ENCODE results near the gene PSG6. TPM values are rescaled to one million over a fixed set of nuclear protein-coding genes. Genes with fewer than 3 reads are reported as not detected.
A peak's percentile ranks its signal among the peaks of the same experiment; 100 is the strongest.
"Not testable (repeated sequence)": the region's sequence is repeated elsewhere in the genome, so short reads cannot be mapped to it uniquely, and the experiment has no call there.

PSG6 gene
- not detected for polyA plus RNA-seq (2013, experiment 1 of 2; ENCODE audit: insufficient read length)
- not detected for polyA plus RNA-seq (2013, experiment 2 of 2; ENCODE audit: insufficient read length)

DNA sequence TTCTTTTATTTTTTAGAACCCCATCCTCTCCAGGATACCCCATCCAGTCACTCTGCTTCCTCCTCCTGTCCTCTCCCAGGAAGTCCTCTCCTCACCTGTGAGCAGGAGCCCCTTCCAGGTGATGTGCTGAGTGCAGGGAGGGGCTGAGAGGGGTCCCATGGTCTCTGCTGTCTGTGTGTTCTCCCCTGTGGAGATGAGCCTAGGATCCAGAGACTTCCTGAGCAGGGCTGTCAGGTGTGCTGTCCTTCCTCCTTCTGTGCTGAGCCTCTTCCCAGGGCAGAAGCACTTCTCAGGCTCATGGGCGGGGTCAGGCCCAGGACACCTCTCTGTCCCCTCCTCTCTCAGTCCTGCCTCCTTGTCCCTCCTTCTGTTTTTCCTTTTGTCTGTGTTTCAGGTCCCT lies at the start of gene PSG6:
Gene PSG6, minus strand, starts transcription at position 261 of the 400 bp plus-strand sequence. Its CDS starts 102 bp downstream, at position 159.
- not testable (repeated sequence) for DNase-seq

DNA sequence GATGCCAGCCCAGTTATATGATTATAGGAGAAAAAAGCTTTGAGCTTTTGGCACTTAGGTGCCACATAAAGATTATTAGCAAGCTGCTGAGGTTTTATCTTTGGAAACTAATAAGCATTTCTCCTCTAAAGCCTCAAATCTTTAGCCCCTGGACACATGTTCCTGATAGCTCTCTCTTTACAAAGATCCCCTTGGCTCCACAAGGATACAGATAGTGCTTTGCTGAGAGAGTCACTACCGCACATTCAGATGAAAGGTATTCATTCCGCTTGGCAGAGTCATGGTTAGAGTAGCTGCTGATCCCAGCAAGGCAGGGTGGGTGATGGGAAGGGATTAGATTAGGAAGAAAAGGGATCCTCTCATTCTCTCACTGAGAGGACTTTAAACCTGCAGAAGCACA lies 47.5 kb upstream of the PSG6 start:
- DNase-seq = peak; percentile 72

DNA sequence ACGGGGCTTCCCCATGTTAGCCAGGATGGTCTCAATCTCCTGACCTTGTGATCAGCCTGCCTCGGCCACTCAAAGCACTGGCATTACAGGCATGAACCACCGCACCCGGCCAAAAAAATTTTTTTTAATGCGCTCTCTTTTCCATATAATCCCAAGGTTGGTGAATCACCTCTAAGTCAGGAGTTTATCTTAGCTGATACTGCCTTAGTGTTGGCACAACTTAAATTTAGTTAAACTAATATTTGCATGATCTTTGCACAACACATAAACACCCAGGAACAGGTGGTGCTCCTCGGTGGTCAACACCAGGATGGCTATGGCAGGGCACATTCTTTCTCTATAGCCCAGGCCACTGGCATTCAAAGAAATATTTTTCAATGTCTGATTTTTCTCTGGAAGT lies 43.4 kb upstream of the PSG6 start:
- no peak for DNase-seq

DNA sequence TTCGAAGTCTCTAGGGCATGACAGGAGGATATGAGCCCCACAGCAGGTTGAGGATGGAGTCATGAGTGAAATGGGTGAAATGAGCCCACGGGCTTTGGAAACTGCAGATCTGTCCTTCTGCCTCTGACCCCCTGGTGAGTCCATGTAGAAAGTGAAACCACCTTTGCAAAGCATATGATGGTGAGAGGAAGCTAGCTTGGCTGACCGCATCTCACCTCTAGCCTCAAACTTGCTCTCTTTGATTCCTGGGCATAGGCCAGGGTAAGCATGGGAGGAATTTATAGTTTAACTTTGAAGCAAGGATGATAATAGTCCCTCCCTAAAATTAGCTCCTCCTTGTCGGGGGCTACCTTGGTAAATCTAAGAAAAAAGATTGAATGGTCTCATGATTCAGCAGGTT lies 34.4 kb upstream of the PSG6 start:
- not testable (repeated sequence) for DNase-seq

DNA sequence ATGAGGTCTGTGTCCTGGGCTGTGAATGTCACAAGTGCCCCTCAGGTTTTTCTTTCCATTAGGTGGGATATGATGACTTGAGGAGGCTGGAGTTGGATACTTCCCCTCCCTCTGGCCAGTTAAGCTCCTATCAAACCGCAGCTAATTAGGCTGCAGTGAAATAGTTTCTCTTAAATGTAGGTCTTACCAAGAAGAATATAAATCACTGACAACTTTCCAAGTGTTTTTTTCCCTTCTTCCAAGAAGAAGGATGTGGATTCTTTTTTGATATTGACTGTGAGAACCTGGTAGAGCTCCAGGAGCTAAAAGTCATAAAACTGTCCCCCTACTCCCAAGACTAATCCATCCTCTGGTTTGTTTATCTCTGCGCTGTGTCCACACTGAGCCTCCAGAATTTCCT lies 33.8 kb upstream of the PSG6 start:
- not testable (repeated sequence) for DNase-seq

DNA sequence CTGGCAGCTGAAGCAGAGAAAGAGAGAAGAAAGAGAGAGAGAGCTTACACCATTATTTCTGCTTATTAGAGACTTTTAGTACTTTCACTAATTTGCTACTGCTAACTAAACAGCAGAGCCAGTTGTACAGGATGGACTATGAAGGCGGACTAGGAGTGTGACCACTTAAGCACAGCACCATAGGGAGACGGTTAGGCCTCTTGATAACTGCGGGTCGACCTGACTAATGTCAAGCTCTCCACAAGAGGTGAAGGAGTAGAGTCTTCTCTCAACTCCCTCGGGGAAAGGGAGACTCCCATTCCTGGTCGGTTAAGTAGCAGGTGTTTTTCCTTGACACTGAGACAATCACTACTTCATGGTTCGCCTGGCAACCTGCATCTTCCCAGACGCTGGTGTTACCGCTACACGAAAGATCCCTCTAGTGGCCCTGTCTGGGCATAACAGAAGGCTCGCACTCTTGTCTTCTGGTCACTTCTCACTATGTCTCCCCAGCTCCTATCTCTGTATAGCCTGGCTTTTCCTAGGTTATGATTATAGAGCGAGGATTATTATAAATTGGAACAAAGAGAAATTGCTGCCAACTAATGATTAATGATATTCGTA lies 24.6 kb upstream of the PSG6 start:
- peak; percentile 29 for DNase-seq

DNA sequence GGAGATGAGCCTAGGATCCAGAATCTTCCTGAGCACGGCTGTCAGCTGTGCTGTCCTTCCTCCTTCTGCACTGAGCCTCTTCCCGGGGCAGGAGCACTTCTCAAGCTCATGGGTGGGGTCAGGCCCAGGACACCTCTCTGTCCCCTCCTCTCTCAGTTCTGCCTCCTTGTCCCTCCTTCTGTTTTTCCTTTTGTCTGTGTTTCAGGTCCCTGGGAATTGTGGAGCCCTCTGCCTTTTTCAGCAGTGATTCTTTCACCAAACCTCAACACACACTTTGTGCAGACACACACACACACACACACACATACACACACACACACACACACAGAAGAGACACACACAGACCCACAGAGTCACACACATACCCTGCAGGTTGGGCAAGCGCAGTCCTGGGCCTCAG lies 19.4 kb upstream of the PSG6 start, which contains the start of gene PSG7:
Gene PSG7, minus strand, starts transcription at position 101 of the 400 bp plus-strand sequence. CDS start 131 bp downstream, outside the sequence.
- not testable (repeated sequence) for DNase-seq

DNA sequence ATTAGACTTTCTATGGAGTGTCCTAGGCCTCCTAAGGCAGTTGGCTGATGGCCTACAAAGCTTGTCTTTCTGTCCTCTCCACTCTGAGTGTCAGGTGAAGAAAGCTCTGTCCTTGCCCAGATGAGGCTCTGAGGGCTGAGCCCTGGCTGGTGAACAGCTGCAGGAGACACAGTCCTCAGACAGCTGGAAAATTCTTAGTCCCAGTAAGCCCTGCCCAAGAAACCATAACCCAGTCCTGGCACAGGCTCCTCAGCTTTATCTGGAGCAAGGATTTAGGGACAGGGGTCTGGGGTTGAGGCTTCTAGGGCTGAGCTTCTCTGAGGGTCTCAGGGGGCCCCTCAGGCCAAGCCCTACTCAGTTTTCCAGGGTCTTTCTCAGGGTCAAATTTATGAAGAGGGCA lies 17.0 kb upstream of the PSG6 start:
- not testable (repeated sequence) for DNase-seq

DNA sequence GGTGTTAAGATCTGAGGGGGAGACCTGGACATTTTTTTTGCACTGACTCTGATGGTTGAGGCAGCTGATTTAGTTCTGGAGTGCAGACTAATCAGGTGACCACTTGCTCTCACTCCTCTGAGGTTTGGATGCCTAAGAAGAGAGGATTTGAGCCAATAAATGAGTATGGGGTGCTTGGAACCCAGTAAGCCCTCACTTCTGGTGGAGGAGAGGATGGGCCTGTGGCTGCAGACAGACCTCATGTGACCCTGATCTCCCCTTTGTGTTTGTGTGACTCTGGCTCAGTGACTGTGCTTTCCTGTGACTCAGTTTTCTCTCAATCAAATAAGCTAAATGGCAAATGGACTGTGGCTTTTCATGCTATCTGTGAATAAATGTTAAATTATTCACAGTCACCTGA lies 16.5 kb upstream of the PSG6 start:
- peak; percentile 36 for DNase-seq

DNA sequence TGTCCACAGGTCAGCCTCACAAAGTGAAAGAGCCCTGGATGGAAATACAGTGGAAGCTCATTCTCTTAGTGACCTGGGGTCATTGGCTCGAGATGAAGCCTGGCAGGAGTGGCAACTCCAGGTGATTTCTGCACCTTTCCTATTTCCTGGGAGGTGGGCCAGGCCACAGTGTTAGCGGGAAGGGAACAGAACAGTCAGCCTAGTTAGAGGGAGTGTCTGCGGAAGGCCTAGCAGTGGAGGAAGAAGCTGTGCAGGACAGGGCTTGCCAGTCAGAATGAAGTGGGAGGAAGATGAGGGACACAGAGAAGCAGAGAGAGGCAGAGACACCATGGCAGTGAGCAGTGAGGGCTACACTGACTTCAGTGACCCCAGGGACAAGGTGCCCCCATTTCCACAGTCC lies 15.7 kb upstream of the PSG6 start:
- not testable (repeated sequence) for DNase-seq

DNA sequence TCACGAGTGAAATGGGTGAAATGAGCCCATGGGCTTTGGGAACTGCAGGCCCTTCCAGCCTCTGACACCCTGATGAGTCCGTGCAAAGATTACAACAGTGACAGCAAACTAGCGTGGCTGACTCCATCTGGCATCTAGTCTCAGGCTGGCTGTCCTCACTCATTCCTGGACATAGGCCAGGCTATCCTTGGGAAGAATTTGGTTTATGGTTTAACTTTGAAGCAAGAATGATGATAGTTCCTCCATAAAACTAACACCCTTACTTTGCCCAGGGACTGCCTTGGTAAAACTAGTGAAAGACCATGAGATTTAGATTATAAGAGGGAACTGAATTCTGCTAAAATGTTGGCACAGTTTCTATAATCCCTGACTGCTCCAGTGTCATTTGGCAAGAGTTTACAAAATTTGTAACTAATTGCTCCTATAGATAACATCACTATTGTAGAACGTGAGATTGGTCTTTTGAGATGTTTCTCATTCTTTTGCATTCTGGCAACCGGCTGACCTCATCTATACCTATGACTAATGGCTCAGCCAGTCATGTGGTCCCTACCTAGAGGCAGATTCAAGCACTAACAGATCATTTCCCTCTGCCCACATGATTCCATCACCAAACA lies 14.9 kb upstream of the PSG6 start:
- DNase-seq = peak; percentile 92

DNA sequence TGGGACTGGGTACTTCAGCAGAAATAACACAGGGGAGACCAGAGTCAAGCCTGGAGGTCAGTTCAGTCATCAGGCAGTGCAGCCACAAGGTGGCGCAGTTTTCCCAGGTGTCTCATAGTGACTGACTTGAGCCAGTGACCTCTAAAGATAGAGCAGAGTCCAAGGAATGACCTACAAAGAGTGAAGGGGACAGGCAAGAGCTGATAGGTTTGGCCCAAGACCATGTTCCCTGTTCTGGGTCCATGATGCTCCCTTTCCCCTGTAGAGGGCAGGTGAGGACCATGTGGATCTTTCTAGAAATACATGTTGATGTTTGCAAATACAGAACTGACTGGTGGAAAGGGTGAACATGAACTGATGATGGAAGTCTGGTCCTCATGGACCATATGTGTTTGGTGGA lies 12.5 kb upstream of the PSG6 start:
- DNase-seq = peak; percentile 38

DNA sequence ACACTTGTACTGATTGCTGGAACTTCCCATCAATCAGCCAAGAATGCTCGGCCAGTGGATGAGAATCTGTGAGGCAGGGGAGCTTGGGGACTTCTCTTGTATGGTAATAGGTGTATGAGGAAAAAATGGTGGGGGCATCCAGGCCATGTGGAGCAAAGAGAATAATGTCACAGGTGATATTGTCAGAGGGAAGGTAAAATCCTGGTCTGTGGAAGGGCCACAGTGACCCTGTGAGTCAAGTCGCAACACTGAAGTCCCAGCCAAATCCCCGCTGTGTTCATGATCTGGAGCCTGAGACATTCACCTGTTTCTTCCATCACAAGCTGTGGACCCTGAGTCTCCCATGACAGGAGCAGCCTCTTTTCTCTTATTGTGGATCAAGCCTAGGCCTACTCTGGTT lies 11.2 kb upstream of the PSG6 start:
- no peak for DNase-seq

DNA sequence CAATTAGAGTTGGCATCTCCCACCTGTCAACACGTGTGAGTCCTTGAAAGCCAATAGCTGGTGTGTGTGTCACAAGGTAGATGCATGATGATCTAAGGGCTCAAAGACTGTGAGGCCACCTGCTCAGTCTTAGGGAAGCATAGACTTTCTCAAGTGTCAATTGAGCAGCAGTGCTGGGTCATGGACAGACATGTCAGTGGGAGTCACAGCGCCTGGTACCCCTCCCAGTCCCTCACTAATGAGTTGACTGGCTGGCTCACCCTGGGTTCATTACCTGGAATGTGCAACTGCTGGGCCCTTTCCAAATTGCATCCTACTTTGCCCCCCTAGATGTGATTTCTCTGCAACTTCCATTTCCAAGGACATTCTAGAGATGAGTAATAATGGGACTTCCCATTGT lies 9.1 kb upstream of the PSG6 start:
- DNase-seq = no peak

DNA sequence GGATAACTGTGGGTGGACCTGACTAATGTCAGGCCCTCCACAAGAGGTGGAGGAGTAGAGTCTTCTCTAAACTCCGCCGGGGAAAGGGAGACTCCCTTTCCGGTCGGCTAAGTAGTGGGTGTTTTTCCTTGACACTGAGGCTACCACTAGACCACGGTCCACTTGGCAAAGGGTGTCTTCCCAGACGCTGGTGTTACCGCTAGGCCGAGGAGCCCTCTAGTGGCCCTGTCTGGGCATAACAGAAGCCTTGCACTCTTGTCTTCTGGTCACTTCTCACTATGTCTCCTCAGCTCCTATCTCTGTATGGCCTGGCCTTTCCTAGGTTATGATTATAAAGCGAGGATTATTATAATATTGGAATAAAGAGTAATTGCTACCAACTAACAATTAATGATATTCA lies 5.4 kb upstream of the PSG6 start:
- DNase-seq = peak; percentile 59

DNA sequence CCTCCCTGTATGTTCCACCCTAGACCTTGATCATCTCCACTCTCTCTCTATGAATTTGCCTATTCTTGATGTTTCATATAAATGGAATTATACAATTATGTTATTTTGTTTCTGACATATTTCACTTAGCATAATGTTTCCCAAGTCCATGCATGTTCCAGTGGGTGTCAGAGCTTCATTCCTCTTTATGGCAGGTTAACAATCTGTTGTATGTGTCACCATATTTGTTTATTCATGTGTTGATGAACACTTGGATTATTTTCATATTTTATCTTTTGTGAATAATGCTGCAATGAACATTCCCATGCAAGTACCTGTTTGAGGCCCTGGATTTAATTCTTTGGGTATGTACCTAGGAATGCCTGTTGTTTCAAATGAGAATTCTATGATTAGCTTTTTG lies 3.3 kb upstream of the PSG6 start:
- DNase-seq = not testable (repeated sequence)

DNA sequence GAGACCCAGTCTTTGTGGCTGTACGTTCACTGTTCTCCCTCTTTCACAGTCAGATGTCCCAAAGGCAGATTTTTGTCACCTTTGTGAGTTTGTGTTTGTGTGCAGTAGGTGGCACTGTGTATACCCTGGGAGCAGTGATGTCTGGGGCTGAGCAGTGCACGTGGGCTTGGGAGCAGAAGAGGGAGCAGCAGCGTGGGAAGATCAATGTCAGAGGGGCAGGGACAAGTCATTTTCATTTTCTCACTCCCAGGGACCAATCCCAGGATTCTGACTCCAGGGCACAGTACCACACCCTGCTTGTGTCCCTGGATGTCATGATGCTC lies 2.0 kb upstream of the PSG6 start:
- DNase-seq = peak; percentile 6

DNA sequence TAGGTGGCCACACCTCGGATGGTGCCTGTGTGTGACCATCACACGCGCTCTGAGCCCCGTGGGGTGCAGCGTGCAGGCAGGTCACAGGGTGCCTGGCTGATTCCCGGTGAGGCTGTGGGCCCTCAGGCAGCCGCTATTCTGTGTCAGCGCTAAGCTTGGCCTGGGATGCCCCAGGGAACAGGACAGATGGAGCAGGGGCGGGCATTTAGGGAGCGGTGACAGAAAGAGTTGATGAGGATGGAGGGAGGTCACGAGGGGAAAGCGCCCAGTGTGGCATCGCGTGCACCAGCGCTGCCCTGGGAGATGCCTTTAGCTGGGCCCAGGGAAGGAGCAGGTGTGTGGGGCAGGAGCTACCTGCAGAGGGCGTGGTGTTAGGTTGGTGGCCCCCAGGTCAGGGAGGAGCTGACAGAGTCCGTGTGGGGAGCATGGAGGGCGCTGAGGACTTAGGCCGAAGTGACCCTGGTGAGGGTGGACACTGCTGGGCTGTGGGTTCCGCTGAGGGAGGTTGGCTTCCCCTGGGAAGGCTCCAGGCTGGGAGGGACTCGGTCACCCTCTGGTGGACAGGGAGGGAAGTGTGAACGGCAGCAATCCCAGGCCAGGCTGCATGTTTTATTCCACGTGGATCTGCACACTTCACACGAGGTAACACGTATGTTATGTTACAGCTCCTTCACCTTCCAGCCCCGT lies 1.5 kb upstream of the PSG6 start:
- peak; percentile 5 for DNase-seq

DNA sequence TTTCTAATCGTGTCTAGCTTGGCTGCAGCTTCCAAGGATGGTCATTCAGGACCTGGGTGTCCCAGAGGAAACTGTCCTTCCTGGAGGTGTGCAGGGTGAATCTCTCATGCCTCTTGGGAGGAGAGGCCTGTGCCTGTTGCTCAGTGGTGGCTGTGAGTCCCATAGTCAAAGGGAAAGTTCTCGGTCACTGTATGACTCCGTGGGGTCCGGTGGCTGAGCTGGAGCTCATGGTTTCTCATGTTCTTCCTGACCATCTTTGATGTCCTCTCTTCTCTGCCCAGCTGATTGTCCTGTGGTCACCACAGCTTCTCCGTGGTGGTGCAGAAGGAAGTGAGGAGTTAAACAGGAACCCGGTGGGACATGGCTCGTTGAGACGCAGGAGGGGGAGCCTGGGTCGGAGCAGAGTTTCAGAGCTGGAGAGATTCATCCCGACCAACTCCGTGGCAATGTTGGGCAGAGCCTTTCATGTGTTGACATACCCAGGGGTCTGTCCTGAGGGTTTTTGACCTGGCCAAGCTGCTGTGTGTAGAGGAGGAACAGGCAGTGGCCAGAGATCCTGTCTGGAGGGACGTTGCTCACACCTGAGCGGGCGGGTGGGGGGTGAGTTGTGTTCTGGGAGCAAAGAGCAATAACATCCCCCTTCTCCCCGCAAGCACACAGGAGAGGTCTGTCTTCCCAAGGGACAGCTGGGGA lies 829 bp upstream of the PSG6 start:
- DNase-seq = not testable (repeated sequence)

DNA sequence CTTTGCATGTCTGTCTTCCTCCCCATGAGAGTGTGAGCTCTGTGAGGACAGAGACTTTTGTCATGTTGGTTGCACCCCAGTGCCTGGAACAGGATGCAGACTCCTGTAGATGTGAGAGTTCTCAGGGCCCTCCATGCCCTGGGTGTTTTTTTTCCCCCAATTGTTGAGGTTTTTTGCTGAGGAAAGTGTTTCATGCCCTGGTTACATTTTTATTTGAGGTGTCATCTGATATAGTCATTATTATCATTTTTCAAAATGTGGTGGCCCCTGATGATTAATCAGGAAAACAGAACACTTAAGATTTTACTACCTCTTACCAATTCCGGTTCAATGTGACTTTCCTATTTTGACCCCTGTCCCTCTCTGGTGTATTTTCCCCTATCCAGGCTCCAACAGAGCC lies 763 bp downstream of the PSG6 start:
- DNase-seq = peak; percentile 30

DNA sequence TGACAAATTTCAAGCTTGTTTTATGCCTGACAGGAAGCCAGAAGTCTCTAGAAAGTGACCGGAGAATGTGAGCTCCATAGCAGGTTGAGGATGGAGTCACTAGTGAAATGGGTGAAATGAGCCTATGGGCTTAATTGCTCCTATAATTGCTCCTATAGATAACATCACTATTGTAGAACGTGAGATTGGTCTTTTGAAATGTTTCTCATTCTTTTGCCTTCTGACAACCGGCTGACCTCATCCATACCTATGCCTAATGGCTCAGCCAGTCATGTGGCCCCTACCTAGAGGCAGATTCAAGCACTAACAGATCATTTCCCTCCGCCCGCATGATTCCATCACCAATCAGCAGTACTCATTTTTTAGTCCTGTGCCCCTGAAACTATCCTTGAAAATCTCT lies 4.2 kb downstream of the PSG6 start:
- DNase-seq = not testable (repeated sequence)

DNA sequence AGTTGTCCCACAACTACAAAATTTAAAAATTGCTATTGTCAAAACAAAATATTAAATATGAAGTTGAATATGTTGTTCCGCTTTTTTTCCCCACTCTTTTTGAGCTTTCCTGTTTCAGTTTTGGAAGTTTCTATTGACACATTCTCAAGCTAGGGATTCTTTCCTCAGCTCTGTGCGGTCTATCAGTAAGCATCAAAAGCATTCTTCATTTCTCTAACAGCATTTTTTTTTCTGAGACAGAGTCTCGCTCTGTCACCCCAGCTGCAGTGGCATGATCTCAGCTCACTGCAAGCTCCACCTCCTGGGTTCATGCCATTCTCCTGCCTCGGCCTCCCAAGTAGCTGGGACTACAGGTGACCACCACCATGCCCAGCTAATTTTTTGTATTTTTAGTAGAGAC lies 4.8 kb downstream of the PSG6 start:
- DNase-seq = not testable (repeated sequence)

DNA sequence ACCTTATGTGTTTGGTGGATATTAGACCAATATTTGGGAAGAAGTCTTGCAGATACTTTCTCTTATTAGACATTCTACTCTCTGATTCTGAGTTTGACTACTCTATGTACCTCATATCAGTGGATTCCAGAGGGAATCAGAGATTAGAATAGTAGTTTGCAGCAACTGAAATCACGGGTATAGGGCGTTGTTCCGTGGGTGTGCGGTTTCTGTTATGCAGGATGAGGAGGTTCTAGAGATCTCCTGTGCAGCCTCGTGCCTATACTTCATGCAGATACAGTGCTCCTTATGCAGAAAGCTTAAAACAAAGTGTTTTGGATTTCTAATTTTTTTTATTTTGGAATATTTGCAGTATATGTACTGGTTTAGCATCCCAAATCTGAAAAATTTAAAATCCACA lies 6.0 kb downstream of the PSG6 start:
- not testable (repeated sequence) for DNase-seq
